DND-41 (cell line): ENCODE data around the gene S100A1.

Experiments
- ATAC-seq: fragments of 200-7000 bp; cut with Tn5 transposase; 3 replicates; pipeline ENCODE4 v1.9.1; 2021; ENCODE audit warnings: low read depth; ENCODE audit not compliant: insufficient read depth
- DNase-seq: peaks from one replicate; pipeline ENCODE4 v3.0.0-alpha.2; 2020
- H2AFZ ChIP-seq: 2 replicates; pipeline ENCODE4 v1.6.0; 2012; ENCODE audit warnings: low read depth, low read length
- H3K27ac ChIP-seq: 2 replicates; pipeline ENCODE4 v1.5.1; 2012; ENCODE audit warnings: low read length, inconsistent platforms
- H3K27me3 ChIP-seq: fragments of 200-600 bp; sonication (generic); 2 replicates; pipeline ENCODE4 v1.6.0; 2012; ENCODE audit warnings: low read length, mild to moderate bottlenecking, inconsistent platforms; ENCODE audit not compliant: insufficient read depth, poor library complexity
- H3K36me3 ChIP-seq: 2 replicates; pipeline ENCODE4 v1.5.1; 2012; ENCODE audit warnings: low read length, inconsistent platforms; ENCODE audit not compliant: insufficient read depth
- H3K4me1 ChIP-seq: 2 replicates; pipeline ENCODE4 v1.5.1; 2012; ENCODE audit warnings: mild to moderate bottlenecking, low read length; ENCODE audit not compliant: insufficient read depth
- H3K4me2 ChIP-seq: 2 replicates; pipeline ENCODE4 v1.6.0; 2012; ENCODE audit warnings: mild to moderate bottlenecking, moderate library complexity, low read length, inconsistent platforms; ENCODE audit not compliant: insufficient read depth
- H3K4me3 ChIP-seq, 2 experiments: fragments of 200-600 bp in 1 of 2; shearing (Covaris generic) in 1 of 2; 2 replicates each; pipeline ENCODE4 v1.5.1; 2012 to 2016; ENCODE audit warnings: inconsistent platforms in 2 of 2, low read length in 2 of 2, mild to moderate bottlenecking in 2 of 2, low read depth in 1 of 2, moderate library complexity in 1 of 2
- H3K79me2 ChIP-seq: 2 replicates; pipeline ENCODE4 v1.6.0; 2012; ENCODE audit warnings: low read length, inconsistent platforms; ENCODE audit not compliant: insufficient read depth
- H3K9ac ChIP-seq: 2 replicates; pipeline ENCODE4 v1.6.0; 2012; ENCODE audit warnings: low read depth, mild to moderate bottlenecking, inconsistent platforms, low read length, moderate library complexity
- H3K9me3 ChIP-seq: 2 replicates; pipeline ENCODE4 v1.5.1; 2012; ENCODE audit warnings: low read length, moderate library complexity, mild to moderate bottlenecking, inconsistent platforms; ENCODE audit not compliant: insufficient read depth, severe bottlenecking
- H4K20me1 ChIP-seq: 2 replicates; pipeline ENCODE4 v1.6.0; 2012; ENCODE audit warnings: low read length; ENCODE audit not compliant: insufficient read depth
- CTCF ChIP-seq: IDR thresholded peaks from 2 replicates; pipeline ENCODE4 v1.5.1; 2012; ENCODE audit warnings: borderline replicate concordance, low read length, moderate library complexity, mild to moderate bottlenecking; ENCODE audit not compliant: poor library complexity, severe bottlenecking; ENCODE audit errors: extremely low read depth
- EZH2 ChIP-seq: IDR thresholded peaks from 3 replicates; pipeline ENCODE4 v1.6.1; 2012; ENCODE audit warnings: borderline replicate concordance, low read depth, mild to moderate bottlenecking, moderate library complexity, low read length, inconsistent platforms; ENCODE audit not compliant: severe bottlenecking

S100A1 gene

DNA sequence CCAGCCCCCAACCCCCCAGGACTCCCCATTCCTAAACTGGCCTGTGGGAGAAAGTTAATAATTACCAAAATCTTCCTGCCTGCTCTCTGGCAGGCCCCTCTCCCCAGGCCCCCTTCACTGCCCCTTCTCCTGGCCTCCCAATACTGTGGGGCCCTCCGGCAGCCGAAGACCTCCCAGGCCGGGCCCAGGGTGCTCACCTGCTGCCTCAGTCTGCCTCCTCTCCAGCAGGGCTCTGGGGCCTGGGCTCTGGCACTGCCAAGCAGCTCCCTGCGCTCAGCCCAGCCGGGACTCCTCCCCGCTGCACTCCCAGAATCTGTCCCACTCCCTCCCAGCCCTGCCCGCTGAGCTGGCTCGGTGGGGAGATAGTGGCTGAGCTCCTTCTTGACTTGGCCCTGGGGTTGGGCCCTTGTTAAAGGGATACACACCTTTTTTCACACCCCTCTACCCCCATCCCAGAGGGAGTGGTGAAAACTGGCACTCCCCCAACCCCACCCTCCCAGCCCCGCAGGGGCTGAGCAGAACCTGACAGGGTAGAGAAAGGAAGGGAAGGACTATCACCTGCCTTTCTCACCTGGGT, 15.4 kb upstream of the S100A1 start, which contains the start of gene S100A16:
TSS of gene S100A16 (minus strand) at position 383 of the 577 bp plus-strand sequence. CDS start 4,986 bp downstream, outside the sequence.
- Histone ChIP-seq H2AFZ (no peak within 1 kb of the TSS), H3K4me2 (no peak within 1 kb of the TSS), H3K36me3 (no peaks in the 10 kb centered on the region), H3K4me1 (no peaks in the 10 kb centered on the region), H4K20me1 (no peaks in the 10 kb centered on the region; the same call in 1 of the 2 replicates), H3K27ac (no peak within 1 kb of the TSS), H3K27me3 (no peaks in the 10 kb centered on the region), H3K4me3 (no peak within 1 kb of the TSS), H3K79me2 (no peaks in the 10 kb centered on the region), H3K9ac (no peak within 1 kb of the TSS), H3K9me3 (no peaks in the 10 kb centered on the region)
- no peak for DNase-seq
- ATAC-seq: no peak; the same call in 2 of the 3 replicates
- no peak for TF ChIP-seq CTCF
- no peak for TF ChIP-seq EZH2

GRCh38 chr1:153613406-153613805, 14.8 kb upstream of the S100A1 start:
- Histone ChIP-seq H3K27ac (no peak overlapping the region), H4K20me1 (no peaks in the 10 kb centered on the region; the same call in 1 of the 2 replicates), H3K9ac (no peak overlapping the region), H3K36me3 (no peaks in the 10 kb centered on the region), H3K4me3 (no peak overlapping the region), H3K4me1 (no peaks in the 10 kb centered on the region), H3K4me2 (no peak overlapping the region), H2AFZ (no peak overlapping the region), H3K79me2 (no peaks in the 10 kb centered on the region), H3K27me3 (no peaks in the 10 kb centered on the region), H3K9me3 (no peaks in the 10 kb centered on the region)
- DNase-seq (no peak), ATAC-seq (no peak)
- TF ChIP-seq CTCF (no peak), EZH2 (no peak)

GRCh38 chr1:153614189-153614900, 13.9 kb upstream of the S100A1 start:
- Histone ChIP-seq H3K9me3 (no peaks in the 10 kb centered on the region), H3K79me2 (no peaks in the 10 kb centered on the region), H3K4me2 (no peak overlapping the region), H3K4me1 (no peaks in the 10 kb centered on the region), H2AFZ (no peak overlapping the region), H3K36me3 (no peaks in the 10 kb centered on the region), H3K27me3 (no peaks in the 10 kb centered on the region), H4K20me1 (no peaks in the 10 kb centered on the region; the same call in 1 of the 2 replicates), H3K27ac (no peak overlapping the region), H3K9ac (no peak overlapping the region), H3K4me3 (no peak overlapping the region)
- DNase-seq (no peak), ATAC-seq (no peak)
- TF ChIP-seq CTCF (no peak), EZH2 (no peak)
